ENCODE measurements around the gene KDM7A.

KDM7A gene

DNA sequence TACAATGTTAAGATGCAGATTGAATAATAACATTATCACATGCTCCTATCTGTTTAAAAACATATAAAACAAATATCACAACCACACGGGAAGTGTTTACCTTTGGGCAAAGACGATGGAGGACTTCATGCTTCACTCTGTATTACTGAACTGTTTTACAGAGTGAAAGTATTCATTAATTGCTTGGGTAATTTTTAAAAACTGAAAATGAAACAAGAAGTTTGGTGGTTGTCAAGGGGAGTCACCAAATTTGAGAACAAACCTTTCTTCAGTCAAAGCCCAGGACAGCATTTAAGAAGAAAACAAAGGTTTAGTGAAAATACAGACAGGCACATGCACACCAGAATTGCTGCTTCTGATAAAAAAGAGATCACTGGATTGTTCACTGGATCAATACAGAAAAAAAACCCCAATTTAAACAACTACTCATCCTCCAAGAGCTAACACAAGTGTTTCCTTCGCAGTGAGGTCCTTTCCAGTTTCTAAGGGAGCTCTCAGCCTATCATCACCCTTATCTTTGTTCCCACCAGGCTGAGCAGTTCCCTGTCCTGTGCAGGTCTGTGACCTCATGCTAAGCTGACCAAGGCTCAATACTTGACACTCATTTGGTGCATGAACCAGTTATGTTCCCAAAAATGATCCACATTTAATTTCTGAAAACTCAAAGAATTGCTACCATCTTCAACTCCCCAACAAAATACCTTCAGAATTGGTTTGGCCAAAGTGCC, 122.8 kb downstream of the KDM7A start:
- no peak for DNase-seq (ENCODE audit: low spot score)

DNA sequence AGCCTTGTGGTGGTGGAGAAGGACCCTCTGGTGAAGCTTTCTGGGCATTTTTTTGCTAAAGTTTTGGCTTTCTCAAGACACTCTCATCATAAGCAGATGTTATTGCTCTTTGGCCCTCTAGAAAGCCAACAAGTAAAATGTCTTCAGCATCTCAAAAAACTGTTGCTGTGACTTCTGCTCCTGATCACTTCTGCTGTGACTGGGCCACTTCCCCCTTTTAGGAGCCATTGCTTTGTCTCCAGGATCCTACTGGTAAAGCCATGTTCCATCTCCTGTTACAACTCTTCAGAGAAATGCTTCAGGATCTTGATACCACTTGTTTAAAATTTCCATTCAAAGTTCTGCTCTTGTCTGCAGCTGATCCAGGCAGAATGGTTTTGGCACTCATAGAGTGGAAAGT, 125.0 kb downstream of the KDM7A start:
- no peak for DNase-seq (ENCODE audit: low spot score)

GRCh38 chr7:140050100-140050499, 126.7 kb downstream of the KDM7A start:
- DNase-seq (ENCODE audit: low spot score): no peak

GRCh38 chr7:140049339-140050024, 127.3 kb downstream of the KDM7A start:
- no peak for DNase-seq (ENCODE audit: low spot score)

- DNase-seq (ENCODE audit: low spot score): no peak
These were observed 127.8 kb downstream of the KDM7A start for GRCh38 chr7:140048989-140049338.

- DNase-seq (ENCODE audit: low spot score): no peak
These were observed 128.6 kb downstream of the KDM7A start for GRCh38 chr7:140048138-140048537.

DNA sequence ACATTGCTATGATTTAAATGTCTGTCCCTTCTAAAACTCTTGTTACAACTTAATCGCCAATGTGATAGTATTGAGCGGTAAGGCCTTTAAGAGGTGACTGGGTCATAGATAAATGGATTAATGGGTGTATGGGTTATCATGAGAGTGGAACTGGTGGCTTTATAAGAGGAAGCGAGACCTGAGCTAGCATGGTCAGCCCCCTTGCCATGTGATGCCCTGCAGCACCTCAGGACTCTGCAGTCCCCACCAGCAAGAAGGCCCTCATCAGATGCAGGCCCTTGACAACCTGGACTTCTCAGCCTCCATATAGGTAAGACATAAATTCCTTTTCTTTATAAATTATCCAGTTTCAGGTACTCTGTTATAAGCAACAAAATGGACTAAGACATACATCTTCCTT, 129.6 kb downstream of the KDM7A start:
- DNase-seq (ENCODE audit: low spot score): no peak

DNA sequence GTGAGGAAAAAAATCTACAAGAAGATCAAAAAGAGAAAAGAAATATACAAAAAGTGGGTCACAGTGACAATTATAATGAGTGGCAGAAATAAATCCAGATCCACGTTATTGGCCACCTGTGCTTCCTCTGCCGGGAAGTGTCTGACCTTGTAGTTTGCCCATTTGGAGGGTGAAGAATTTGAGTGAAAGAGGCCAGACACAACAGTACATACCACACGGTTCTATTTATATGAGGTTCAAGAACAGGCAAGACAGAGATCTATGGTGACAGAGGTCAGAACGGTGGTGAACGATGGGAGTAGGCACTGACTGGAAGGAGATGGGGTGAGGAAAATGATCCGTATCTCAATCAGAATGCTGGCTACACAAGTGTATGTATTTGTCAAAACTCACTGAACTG, 131.1 kb downstream of the KDM7A start:
- no peak for DNase-seq (ENCODE audit: low spot score)

DNA sequence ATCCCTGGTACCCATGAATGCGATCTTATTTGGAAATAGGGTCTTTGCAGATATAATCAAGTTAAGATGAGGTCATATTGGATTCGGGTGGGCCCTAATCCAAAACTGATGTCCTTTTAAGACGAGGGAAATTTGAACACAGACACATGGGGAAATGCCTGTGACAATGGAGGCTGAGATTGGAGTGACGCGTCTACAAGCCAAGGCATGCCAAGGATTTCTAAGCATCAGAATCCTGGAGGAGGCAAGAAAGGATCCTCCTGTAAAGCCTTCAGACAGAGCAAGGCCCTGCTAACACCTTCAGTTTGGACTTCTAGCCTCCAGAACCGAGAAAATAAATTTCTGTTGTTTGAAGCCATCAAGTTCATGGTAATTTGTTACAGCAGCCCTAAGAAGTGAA, 132.5 kb downstream of the KDM7A start:
- no peak for DNase-seq (ENCODE audit: low spot score)

DNA sequence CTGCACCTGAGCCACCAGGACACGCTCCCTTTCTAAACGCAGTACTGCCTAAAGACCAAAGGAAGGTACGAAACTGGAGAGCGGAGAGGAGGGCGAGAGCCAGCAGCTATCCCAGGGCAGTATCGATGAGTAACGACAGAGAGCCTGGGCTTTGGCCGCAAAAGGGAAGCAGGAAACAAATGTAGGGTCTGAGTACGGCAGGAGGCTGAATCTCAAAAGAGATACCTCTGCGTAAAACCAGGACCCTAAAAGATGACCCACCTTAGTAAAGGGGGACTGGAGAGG, 134.5 kb downstream of the KDM7A start:
- DNase-seq (ENCODE audit: low spot score): no peak

- DNase-seq (ENCODE audit: low spot score): no peak
These were observed 135.0 kb downstream of the KDM7A start for GRCh38 chr7:140041659-140042385.

DNA sequence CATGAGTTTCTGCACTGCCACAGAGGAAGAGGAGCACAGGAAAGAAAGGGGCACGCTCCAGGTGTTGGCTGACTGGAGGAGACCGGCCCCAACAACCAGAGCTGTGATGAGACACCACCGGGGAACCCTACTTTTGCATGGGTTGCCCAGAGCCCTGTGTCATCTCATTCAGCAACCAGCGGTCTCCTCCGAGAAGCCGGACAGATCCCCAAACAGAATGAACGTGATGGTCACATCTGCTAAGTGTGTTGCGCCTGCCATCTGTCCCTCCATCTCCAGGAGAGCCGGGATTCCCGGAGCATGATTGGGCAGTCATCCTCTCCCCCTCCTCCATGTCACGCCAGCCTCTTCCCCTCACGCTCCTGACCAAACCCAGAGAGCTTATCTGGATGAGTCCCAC, 136.9 kb downstream of the KDM7A start:
- no peak for DNase-seq (ENCODE audit: low spot score)

DNA sequence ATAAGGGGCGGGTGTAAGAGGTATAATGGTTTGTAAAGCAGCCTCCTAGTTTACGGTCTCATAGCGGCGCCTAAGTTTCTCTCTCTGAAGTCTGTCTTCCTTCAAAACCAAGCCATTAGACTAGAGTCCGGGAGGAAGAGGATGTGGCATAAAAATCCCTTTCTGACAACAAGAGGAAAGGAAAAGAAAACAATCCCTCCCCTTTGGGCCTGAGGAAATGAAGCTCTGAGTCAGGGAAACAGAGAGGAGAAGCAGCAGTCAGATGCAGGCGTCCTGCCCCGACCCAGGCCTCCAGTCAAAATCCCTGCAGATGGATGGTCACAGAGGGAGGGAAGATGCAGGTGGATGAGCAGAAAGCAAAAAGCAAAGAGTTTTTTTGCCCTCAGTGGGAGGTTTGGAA, 137.7 kb downstream of the KDM7A start:
- DNase-seq (ENCODE audit: low spot score): peak; percentile 65

DNA sequence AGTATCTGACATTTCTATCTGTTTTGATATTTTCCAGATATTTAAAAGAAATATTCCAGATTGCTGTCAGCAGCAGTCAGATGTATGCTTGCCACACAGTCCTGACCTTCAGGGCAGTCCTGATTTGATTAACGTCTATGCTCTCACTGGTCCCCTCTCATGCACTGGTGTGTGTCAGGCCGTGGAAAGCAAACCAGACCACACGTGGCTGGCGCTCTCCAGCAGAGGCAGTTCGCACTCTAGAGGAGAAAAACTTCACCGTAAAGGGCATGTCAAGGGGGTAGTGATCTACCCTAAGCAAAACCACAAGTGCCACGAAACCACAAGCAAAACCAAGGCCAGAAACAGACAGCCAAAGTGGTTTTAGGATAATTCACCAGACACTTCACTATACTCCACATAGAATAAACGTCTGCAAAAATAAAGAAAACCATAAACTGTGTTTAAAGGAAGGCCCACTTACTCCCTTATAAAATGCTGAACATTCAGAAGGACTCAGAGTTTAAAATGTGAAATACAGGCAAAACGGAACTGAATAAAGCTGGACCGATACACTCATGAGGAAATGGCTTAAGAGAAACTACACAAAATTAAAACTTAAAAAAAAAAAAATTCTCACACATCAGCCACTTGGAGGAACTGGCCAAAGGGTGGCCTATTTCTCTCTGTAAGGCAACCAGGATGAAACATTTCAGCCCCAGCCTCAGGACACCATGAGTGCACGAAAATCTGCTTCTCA, 140.4 kb downstream of the KDM7A start:
- no peak for DNase-seq (ENCODE audit: low spot score)

DNA sequence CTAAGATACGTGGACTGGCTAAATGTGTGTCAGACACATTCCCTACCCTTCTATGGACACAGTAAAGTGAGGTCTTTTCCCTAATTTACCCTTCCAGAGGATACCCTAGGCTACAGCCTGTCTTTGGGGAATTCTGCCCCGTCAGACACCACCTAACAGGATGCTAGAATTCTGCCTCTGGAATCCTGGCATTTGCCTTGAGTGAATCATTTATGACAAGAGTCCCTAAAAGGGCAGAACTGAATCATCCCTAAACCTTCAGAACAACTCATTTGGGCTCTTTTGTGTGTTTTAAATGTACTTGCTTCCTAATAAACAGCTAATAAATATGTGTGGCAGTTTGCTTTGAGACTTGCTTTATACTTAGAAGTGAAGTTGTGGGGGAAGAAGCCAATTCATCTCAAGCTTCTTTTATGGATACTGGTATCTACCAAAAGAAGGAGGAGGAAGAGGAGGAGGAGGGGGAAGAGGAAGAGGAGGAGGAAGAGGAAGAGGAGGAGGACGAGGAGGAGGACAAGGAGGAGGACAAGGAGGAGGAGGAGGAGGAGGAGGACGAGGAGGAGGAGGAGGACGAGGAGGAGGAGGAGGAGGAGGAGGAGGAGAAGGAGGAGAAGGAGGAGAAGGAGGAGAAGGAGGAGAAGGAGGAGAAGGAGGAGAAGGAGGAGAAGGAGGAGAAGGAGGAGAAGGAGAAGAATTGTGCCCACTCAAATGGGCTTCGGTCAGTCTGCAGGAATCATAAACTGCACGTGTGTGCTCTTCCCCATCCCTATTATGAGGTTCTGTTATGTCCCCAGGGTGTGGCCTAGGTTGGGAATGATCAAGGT, 141.2 kb downstream of the KDM7A start:
- DNase-seq (ENCODE audit: low spot score): peak; percentile 87

All from kidney capillary endothelial cell (primary cell).